Mucosa of stomach (tissue), 1 donor: Measurements from ENCODE around the gene DYNLL1.
"Not testable (repeated sequence)": the region's sequence is repeated elsewhere in the genome, so short reads cannot be mapped to it uniquely, and the experiment has no call there.

Experiments
- H3K27me3 ChIP-seq: one replicate; pipeline ENCODE4 v1.7.0; 2013; ENCODE audit warnings: mild to moderate bottlenecking, low read length; ENCODE audit not compliant: control insufficient read depth, insufficient read depth
- H3K36me3 ChIP-seq: one replicate; pipeline ENCODE4 v1.7.0; 2013; ENCODE audit warnings: low read length; ENCODE audit not compliant: control insufficient read depth, insufficient read depth
- H3K4me1 ChIP-seq: one replicate; pipeline ENCODE4 v1.7.0; 2013; ENCODE audit warnings: mild to moderate bottlenecking, low read length; ENCODE audit not compliant: control insufficient read depth, insufficient read depth
- H3K4me3 ChIP-seq: one replicate; pipeline ENCODE4 v1.7.0; 2013; ENCODE audit warnings: low read length
- H3K9ac ChIP-seq: one replicate; pipeline ENCODE4 v1.7.0; 2013; ENCODE audit warnings: mild to moderate bottlenecking, low read length, moderate library complexity
- H3K9me3 ChIP-seq: one replicate; pipeline ENCODE4 v1.7.0; 2013; ENCODE audit warnings: mild to moderate bottlenecking, low read length, moderate library complexity; ENCODE audit not compliant: control insufficient read depth
- donor health status: Pancreatic carcinoma.

The DYNLL1 gene

GRCh38 chr12:120495731-120496412 is at the start of gene DYNLL1:
Gene DYNLL1, plus strand, starts transcription at chr12:120496113. Its CDS starts 309 bp downstream, at chr12:120496422.
- peak within 1 kb of the TSS; percentile 76 for H3K9ac ChIP-seq
- no peaks in the 10 kb centered on the region for H3K36me3 ChIP-seq
- peak within 1 kb of the TSS; percentile 58 for H3K4me3 ChIP-seq
- no peaks in the 10 kb centered on the region for H3K9me3 ChIP-seq
- H3K27me3 ChIP-seq: no peaks in the 10 kb centered on the region
- peaks cover 5% of the 10 kb centered on the region for H3K4me1 ChIP-seq

GRCh38 chr12:120446844-120447178 is 49.1 kb upstream of the DYNLL1 start:
- H3K9me3 ChIP-seq, H3K36me3 ChIP-seq, H3K27me3 ChIP-seq: not testable (repeated sequence)
- Histone ChIP-seq H3K4me1 (peaks cover 18% of the 10 kb centered on the region), H3K9ac (peak overlapping the region; percentile 93), H3K4me3 (peak overlapping the region; percentile 99)

- no peak overlapping the region for H3K4me3 ChIP-seq
- H3K9me3 ChIP-seq: no peaks in the 10 kb centered on the region
- H3K27me3 ChIP-seq: no peaks in the 10 kb centered on the region
- H3K9ac ChIP-seq: peak overlapping the region; percentile 31
- peaks cover 24% of the 10 kb centered on the region for H3K4me1 ChIP-seq
- no peaks in the 10 kb centered on the region for H3K36me3 ChIP-seq
Observed at GRCh38 chr12:120447992-120448391, 47.9 kb upstream of the DYNLL1 start.

- H3K4me1 ChIP-seq: peaks cover 18% of the 10 kb centered on the region
- H3K9me3 ChIP-seq, H3K27me3 ChIP-seq, H3K4me3 ChIP-seq, H3K9ac ChIP-seq: not testable (repeated sequence)
- peaks cover 13% of the 10 kb centered on the region for H3K36me3 ChIP-seq
Observed at GRCh38 chr12:120452524-120452923, 43.4 kb upstream of the DYNLL1 start.

- peaks cover 14% of the 10 kb centered on the region for H3K4me1 ChIP-seq
- H3K36me3 ChIP-seq: peaks cover 13% of the 10 kb centered on the region
- H3K4me3 ChIP-seq: no peak overlapping the region
- no peak overlapping the region for H3K9ac ChIP-seq
- H3K9me3 ChIP-seq: no peaks in the 10 kb centered on the region
- H3K27me3 ChIP-seq: no peaks in the 10 kb centered on the region
Observed at GRCh38 chr12:120453060-120453750, 42.7 kb upstream of the DYNLL1 start.

- Histone ChIP-seq H3K4me1 (peaks cover 14% of the 10 kb centered on the region), H3K27me3 (no peaks in the 10 kb centered on the region), H3K4me3 (no peak overlapping the region), H3K9me3 (no peaks in the 10 kb centered on the region), H3K9ac (no peak overlapping the region), H3K36me3 (peaks cover 13% of the 10 kb centered on the region)
Observed at GRCh38 chr12:120453977-120454376, 41.9 kb upstream of the DYNLL1 start.

- Histone ChIP-seq H3K4me1 (peaks cover 14% of the 10 kb centered on the region), H3K9me3 (no peaks in the 10 kb centered on the region), H3K9ac (no peak overlapping the region), H3K4me3 (no peak overlapping the region), H3K36me3 (peaks cover 13% of the 10 kb centered on the region), H3K27me3 (no peaks in the 10 kb centered on the region)
Observed at GRCh38 chr12:120455302-120455701, 40.6 kb upstream of the DYNLL1 start.

GRCh38 chr12:120457133-120457532 is 38.8 kb upstream of the DYNLL1 start:
- H3K27me3 ChIP-seq: no peaks in the 10 kb centered on the region
- H3K4me3 ChIP-seq: no peak overlapping the region
- peaks cover 13% of the 10 kb centered on the region for H3K36me3 ChIP-seq
- H3K9me3 ChIP-seq: no peaks in the 10 kb centered on the region
- H3K4me1 ChIP-seq: peaks cover 14% of the 10 kb centered on the region
- no peak overlapping the region for H3K9ac ChIP-seq

- Histone ChIP-seq H3K27me3 (no peaks in the 10 kb centered on the region), H3K4me1 (no peaks in the 10 kb centered on the region), H3K36me3 (peaks cover 24% of the 10 kb centered on the region), H3K9me3 (no peaks in the 10 kb centered on the region), H3K4me3 (no peak overlapping the region), H3K9ac (no peak overlapping the region)
Observed at GRCh38 chr12:120460157-120460556, 35.8 kb upstream of the DYNLL1 start.

- H3K4me1 ChIP-seq: peaks cover 5% of the 10 kb centered on the region
- no peaks in the 10 kb centered on the region for H3K9me3 ChIP-seq
- no peak overlapping the region for H3K9ac ChIP-seq
- no peaks in the 10 kb centered on the region for H3K27me3 ChIP-seq
- peaks cover 13% of the 10 kb centered on the region for H3K36me3 ChIP-seq
- no peak overlapping the region for H3K4me3 ChIP-seq
Observed at GRCh38 chr12:120462099-120462640, 33.7 kb upstream of the DYNLL1 start.

GRCh38 chr12:120463712-120464111 is 32.2 kb upstream of the DYNLL1 start:
- Histone ChIP-seq H3K36me3 (peaks cover 11% of the 10 kb centered on the region), H3K9me3 (no peaks in the 10 kb centered on the region), H3K4me3 (no peak overlapping the region), H3K9ac (no peak overlapping the region), H3K4me1 (peaks cover 5% of the 10 kb centered on the region), H3K27me3 (no peaks in the 10 kb centered on the region)

GRCh38 chr12:120465756-120466155 is 30.2 kb upstream of the DYNLL1 start:
- Histone ChIP-seq H3K4me1 (peaks cover 5% of the 10 kb centered on the region), H3K9ac (no peak overlapping the region), H3K36me3 (peaks cover 11% of the 10 kb centered on the region), H3K4me3 (no peak overlapping the region), H3K9me3 (no peaks in the 10 kb centered on the region), H3K27me3 (no peaks in the 10 kb centered on the region)
